Retinal pigment epithelial cell (primary cell): ENCODE measurements around the gene RASSF1.

Experiments
- DNase-seq: peaks from one replicate; pipeline ENCODE4 v3.0.0-alpha.2; 2010; ENCODE audit warnings: low read depth
- H3K4me3 ChIP-seq: 2 replicates; pipeline ENCODE4 v1.5.1; 2011; ENCODE audit warnings: mild to moderate bottlenecking, low read length, control low read depth, moderate library complexity
- CTCF ChIP-seq: conservative IDR thresholded peaks from 2 replicates; pipeline ENCODE4 v1.5.1; 2011; ENCODE audit warnings: low read depth, low read length, control low read depth, inconsistent platforms

The RASSF1 gene

GRCh38 chr3:50365842-50366220, 25.2 kb upstream of the RASSF1 start:
- H3K4me3 ChIP-seq = no peak overlapping the region

GRCh38 chr3:50365080-50365841, 24.6 kb upstream of the RASSF1 start:
- H3K4me3 ChIP-seq = peak overlapping the region; percentile 48
- DNase-seq = peak; percentile 20
- TF ChIP-seq CTCF = no peak

More at GRCh38 chr3:50365842-50366220, 25.2 kb upstream of the RASSF1 start:
- no peak for DNase-seq
- TF ChIP-seq CTCF = no peak

- no peak for TF ChIP-seq CTCF
- DNase-seq = no peak
- H3K4me3 ChIP-seq = peak overlapping the region; percentile 48
Measured at GRCh38 chr3:50364573-50365079, 24.0 kb upstream of the RASSF1 start.

- peak overlapping the region; percentile 81 for H3K4me3 ChIP-seq
- no peak for TF ChIP-seq CTCF
- no peak for DNase-seq
Measured at GRCh38 chr3:50359760-50360110, 19.1 kb upstream of the RASSF1 start.

- peak; percentile 96 for DNase-seq
- no peak for TF ChIP-seq CTCF
- H3K4me3 ChIP-seq = peak within 1 kb of the TSS; percentile 81
Measured at GRCh38 chr3:50358911-50359759, 18.5 kb upstream of the RASSF1 start, which contains the start of gene TMEM115. Gene TMEM115 (minus strand): TSS chr3:50359521. CDS start chr3:50359063, 458 bp downstream.

GRCh38 chr3:50358355-50358910, 17.8 kb upstream of the RASSF1 start:
- no peak for TF ChIP-seq CTCF
- no peak for DNase-seq
- peak overlapping the region; percentile 81 for H3K4me3 ChIP-seq
